NB4 (cell line): ENCODE data around the gene TCF7L2.

Experiments used
- POLR2A ChIP-seq: IDR thresholded peaks from 2 replicates; pipeline ENCODE4 v1.6.1; 2011; ENCODE audit warnings: mild to moderate bottlenecking; ENCODE audit not compliant: insufficient read length; ENCODE audit errors: extremely low read depth
- TF ChIP-seq, protein P1 (sequence below): IDR thresholded peaks from one replicate; pipeline ENCODE4 v1.5.1; 2012; ENCODE audit warnings: low read depth, low read length
- TF ChIP-seq, protein P2 (sequence below): IDR thresholded peaks from 2 replicates; pipeline ENCODE4 v1.6.1; 2011; ENCODE audit warnings: low read depth, low read length

DNA sequence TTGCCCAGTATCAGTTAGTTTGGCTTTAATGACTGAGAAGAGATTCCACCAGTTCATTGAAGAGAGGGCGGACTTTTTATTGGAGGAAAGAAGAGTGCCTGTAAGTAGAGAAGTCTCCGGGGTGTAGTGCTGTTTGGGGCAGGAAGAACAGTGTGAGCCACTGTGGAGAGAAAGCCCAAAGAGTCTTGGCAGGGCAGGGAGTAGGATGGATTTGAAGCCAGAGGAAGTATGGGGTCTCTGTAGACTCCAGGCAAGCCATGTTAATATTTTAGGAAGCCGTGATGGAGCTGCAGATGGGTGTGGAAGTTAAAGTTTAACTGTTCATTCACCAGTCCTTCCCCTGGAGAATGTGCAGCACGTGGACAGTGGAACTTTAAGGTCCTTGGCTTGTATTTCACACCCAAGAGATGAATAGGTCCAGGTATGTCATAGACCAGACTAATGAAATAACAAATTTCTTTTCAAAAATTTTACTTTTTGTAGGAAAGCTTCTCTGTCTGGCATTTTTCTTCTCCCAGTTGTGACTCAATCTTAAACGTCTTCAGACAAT lies 54.1 kb downstream of the TCF7L2 start:
- TF ChIP-seq, protein P1, sequence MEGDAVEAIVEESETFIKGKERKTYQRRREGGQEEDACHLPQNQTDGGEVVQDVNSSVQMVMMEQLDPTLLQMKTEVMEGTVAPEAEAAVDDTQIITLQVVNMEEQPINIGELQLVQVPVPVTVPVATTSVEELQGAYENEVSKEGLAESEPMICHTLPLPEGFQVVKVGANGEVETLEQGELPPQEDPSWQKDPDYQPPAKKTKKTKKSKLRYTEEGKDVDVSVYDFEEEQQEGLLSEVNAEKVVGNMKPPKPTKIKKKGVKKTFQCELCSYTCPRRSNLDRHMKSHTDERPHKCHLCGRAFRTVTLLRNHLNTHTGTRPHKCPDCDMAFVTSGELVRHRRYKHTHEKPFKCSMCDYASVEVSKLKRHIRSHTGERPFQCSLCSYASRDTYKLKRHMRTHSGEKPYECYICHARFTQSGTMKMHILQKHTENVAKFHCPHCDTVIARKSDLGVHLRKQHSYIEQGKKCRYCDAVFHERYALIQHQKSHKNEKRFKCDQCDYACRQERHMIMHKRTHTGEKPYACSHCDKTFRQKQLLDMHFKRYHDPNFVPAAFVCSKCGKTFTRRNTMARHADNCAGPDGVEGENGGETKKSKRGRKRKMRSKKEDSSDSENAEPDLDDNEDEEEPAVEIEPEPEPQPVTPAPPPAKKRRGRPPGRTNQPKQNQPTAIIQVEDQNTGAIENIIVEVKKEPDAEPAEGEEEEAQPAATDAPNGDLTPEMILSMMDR = no peak
- TF ChIP-seq POLR2A = no peak
- TF ChIP-seq, protein P2, sequence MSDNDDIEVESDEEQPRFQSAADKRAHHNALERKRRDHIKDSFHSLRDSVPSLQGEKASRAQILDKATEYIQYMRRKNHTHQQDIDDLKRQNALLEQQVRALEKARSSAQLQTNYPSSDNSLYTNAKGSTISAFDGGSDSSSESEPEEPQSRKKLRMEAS = no peak
